NCI-H748 treated with DMSO at 0.1 percent for 48 hours (cell line): ENCODE data around the gene RHOC.
A peak's percentile ranks its signal among the peaks of the same experiment; 100 is the strongest.

Experiments used
- DNase-seq: peaks from one replicate; lab custom pipeline; 2025; lab: John Stamatoyannopoulos, UW

Gene RHOC

DNA sequence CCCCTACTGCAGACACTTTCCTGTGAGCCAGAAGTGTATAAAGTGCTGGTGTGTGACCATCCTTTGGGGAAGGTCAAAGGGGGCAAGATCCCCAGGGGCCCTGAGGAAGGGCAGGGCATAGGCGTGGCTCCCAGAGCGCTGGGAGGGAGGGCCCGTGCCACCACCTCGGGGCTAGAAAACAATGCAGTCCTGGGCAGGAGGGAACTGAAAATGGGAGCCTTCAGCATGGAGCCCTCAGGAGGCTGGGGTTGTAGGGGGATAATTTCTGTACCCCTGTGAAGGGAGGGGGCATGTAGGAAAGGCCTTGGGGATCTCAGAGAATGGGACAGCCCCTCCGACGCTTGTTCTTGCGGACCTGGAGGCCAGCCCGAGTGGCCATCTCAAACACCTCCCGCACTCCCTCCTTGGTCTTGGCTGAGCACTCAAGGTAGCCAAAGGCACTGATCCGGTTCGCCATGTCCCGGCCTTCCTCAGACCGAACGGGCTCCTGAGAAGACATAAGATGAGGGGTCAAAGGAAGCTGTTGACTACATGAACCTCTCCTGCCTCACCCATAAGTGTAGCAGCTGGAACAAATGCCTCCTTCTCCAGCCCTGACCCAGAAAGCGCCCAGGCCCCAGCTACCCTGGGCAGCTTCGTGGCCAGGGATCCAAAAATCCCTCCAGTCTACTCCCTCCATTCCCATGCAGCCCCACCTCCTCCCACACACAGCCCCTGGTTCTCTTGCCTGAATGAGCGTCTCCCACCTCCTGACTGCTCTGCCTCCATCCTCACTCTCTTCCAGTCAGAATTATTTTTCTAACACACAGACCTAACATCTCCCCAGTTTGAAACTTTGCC is 5.5 kb downstream of the RHOC start:
- no peak for DNase-seq

DNA sequence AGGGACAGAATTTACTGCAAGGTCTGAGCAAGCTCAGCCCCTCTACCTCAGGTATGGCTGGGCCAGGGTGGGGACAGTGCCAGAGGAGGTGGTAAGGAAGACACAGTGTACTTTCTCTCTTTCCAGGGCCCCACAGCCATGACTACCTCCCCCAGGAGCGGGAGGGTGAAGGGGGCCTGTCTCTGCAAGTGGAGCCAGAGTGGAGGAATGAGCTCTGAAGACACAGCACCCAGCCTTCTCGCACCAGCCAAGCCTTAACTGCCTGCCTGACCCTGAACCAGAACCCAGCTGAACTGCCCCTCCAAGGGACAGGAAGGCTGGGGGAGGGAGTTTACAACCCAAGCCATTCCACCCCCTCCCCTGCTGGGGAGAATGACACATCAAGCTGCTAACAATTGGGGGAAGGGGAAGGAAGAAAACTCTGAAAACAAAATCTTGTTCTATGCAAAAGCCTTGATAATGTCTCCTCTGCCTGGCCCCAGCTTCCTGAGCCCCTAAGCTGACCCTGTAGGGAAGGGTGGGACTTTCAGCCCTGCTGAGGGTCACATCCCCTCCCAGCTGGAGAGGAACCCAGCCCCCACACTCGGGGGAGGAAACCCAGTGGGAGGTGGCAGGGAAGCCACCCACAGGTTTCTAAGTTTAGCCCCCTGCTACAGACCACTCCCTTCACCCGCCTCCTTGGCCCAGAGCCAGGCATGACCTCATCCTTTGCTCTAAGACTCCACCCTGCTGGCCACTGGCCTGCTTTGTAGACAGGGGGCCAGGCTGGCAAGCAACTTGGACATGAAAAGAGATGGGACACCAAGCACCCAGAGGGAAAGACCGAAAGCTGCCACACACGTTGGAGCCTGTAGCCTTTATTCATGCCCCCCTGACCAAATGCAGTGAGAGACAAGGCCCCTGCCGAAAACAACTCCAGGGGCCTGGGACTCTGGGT is 6.4 kb downstream of the RHOC start:
- DNase-seq = peak; percentile 73

DNA sequence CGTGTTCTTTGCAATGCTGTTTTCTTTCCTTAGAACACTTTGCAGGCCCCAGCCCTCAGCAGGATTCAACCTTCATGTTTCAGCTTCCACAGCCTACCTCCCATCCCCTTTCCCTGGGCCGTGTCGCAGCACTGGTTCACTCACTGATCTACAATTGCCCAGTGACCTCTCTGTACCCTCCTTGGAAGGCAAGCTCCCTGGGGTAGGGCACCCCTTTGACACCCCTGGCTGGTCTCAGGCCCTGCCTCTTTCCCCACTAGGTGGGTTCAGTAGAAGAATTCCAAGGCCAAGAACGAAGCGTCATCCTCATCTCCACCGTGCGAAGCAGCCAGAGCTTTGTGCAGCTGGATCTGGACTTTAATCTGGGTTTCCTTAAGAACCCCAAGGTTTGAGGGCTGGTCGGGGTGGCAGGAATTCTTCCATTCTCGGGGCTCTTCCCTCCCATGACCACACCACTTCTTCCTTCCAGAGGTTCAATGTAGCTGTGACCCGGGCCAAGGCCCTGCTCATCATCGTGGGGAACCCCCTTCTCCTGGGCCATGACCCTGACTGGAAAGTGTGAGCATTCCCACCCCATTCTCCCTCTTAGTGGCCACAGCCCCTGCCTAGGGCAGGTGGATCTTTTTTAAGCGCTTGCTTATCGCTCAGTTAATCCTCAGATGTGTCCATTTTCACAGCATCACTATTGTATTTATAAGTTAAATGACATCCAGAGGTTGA is 7.3 kb downstream of the RHOC start:
- no peak for DNase-seq

GRCh38 chr1:112698366-112699310 is 8.3 kb downstream of the RHOC start:
- DNase-seq = no peak

DNA sequence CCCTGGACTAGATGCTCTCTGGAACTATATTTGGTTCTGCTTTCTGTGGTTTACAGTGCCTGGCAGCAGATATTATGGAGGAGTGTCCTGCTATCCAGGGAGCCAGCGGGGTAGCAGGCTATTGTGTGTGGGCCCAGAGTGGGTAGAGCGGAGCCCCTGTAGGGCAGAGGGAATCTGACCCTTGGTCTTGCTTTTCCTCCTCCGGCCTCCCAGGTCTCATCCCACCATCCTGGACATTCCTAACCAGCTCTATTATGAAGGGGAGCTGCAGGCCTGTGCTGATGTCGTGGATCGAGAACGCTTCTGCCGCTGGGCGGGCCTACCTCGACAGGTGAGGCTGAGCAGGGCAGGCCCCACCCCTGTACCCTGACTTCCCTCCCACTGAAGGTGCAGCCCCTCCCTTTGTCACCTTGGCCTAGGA is 9.1 kb downstream of the RHOC start:
- DNase-seq = no peak

DNA sequence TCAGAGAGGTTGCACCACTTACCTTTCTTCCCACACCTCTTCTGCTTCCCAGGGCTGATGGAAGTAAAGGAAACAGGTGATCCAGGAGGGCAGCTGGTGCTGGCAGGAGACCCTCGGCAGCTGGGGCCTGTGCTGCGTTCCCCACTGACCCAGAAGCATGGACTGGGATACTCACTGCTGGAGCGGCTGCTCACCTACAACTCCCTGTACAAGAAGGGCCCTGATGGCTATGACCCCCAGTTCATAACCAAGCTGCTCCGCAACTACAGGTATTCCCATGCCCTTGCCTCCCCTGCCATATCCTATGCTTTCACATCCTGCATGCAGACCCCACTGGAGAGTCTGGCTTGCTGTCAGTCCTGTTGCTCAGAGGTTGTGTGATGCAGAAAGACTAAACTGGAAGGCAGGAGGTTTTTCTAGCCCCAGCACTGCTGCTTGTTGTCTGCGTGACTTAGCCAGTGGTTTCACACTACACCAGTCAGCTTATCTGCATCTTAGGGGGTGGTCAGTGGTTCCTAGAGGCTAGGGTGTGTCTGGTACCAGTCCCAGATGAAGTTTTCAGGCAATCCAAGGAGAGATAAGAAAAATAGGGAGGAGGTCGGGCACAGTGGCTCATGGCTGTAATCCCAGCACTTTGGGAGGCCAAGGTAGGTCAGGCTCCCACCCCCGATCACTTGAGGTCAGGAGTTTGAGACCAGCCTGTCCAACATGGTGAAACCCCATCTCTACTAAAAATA is 10.2 kb downstream of the RHOC start:
- no peak for DNase-seq

GRCh38 chr1:112695276-112695675 is 11.7 kb downstream of the RHOC start:
- DNase-seq = no peak

GRCh38 chr1:112694363-112694929 is 12.5 kb downstream of the RHOC start:
- no peak for DNase-seq

- no peak for DNase-seq
Measured at GRCh38 chr1:112693821-112694220, 13.1 kb downstream of the RHOC start.

DNA sequence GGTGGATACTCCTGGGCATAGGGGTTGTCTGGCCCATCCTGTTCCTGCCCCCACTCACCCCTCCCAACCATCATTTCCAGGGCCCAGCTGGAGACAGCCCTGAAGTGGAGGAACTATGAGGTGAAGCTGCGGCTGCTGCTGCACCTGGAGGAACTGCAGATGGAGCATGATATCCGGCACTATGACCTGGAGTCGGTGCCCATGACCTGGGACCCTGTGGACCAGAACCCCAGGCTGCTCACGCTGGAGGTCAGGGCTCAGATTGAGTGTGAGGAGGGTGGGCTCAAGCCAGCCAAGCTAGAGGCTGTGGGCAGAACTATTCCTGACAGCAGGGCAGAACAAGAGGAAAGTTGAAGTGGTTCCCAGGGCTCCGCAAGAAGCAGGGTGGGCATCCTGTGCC is 14.2 kb downstream of the RHOC start:
- no peak for DNase-seq

DNA sequence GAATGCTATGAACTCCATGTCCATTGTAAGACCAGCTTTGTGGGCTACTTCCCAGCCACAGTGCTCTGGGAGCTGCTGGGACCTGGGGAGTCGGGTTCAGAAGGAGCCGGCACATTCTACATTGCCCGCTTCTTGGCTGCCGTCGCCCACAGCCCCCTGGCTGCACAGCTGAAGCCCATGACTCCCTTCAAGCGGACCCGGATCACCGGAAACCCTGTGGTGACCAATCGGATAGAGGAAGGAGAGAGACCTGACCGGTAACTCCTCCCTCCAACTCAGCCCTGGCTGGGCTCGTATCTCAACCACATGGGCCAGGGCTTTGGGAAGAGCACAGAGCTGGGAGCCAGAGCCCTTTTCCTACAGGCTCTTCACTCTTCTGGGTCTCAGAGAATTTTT is 17.1 kb downstream of the RHOC start:
- DNase-seq = no peak

DNA sequence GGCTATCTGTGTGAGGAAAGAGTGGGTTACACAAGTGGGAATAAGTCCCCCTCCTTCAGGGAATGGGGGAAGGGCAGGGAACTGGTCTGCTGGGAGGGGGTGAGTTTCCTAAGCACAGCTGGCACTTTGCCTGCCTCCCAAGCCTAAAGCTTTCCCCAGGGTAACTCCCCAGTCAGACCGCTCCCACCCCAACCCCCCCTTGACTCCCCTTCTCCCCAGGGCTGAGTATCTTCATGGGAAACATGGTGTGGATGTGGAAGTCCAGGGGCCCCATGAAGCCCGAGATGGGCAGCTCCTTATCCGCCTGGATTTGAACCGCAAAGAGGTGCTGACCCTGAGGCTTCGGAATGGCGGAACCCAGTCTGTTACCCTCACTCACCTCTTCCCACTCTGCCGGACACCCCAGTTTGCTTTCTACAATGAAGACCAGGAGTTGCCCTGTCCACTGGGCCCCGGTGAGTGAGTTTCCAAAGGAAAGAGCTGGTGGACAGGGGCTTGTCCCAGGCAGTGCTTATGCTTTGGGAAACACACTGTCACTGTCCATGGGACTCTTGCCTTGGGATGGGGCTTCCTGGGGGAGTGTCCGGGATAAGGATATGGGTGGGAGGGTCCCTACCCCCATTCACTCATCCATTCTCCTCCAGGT is 17.6 kb downstream of the RHOC start:
- DNase-seq = no peak

GRCh38 chr1:112688781-112689193 is 18.1 kb downstream of the RHOC start:
- no peak for DNase-seq

DNA sequence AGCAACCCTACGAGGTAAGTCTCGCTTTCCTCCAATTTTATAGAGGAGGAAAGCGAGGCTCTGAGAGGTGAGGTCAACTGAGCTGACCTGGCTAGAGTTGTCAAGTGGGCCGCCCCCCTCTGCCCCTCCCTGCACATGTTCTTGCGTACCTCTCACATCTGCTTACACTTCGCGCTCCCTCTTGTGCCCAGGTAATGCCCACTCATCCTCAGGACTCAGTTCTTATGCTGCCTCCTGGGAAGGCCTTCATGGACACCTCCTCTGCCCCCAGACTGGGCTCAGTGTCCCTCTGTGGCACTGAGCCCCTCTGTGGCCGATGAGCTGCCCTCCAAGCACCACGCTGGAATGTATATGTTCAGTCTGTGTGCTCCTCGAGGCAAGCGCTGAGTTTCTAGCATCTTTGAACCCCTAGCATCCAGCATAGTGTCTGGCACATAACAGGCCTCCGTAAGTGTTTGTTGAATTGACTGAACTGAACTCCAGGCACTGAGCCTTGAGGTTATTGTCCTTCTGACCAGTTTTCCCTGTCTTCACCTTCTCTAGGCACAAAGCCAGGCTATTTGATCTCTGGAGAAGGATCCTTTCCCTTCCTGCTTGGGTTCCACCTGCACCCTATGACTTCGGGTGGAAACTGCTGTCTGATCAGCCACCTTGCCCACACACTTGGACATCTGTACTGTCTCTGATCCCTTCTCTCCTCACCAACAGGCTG is 19.0 kb downstream of the RHOC start:
- no peak for DNase-seq

DNA sequence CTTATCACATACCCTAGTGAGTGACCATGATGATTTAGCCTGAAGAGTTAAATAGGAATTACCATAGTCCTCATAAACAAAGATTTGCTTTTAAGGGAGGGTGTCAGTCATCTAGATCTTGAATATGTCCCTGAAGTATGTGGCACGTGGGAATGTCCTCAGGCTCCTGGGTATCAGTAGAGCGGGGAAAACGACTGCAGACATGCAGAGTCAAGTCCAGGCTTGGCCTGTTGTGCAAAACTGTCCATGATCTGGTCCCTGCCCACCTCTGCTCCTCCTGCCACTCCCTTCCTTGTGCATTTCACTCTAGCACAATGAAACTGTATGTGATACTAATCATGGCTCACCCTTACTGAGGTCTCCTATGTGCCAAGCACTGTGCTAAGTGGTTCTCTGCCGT is 19.6 kb downstream of the RHOC start:
- no peak for DNase-seq

GRCh38 chr1:112686835-112687234 is 20.1 kb downstream of the RHOC start:
- DNase-seq = no peak

DNA sequence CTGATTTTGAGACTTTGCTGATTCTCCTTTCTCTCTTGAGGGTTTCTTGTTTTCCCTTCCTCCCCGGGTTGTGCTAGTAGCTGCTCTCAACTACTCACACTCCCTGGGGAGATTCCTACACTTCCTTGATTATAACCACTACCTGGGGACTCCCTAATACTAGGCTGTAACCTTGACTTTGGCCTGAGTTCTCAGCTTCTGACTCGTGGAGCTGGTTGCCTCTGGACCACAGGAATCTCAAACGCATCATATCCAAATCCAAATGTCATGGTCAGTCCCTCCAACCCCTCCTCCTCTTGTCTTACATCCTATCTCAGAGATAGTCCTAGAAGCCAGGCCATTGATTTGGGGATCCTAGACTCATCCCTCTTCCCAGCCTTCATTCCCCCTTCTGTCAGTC is 20.5 kb downstream of the RHOC start:
- DNase-seq = no peak

GRCh38 chr1:112685913-112686312 is 21.0 kb downstream of the RHOC start:
- no peak for DNase-seq

DNA sequence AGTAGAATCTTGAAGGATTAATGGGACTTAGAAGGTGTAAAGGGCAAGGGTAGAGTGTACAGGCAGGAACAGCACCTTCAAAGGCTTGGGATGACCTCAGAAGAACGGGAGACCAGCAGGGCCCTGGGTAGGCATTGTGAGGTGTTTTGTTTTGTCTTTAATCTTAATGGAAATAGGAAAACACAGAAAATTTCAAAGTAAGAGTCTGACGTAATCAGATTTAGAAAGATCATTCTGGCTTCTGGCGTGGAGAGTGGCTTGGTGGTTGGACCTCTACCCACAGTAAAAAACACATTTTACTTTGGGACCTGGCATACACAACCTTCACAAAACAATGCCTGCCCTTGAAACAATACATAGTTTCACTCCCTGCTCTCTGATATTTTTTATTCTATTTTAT is 28.3 kb downstream of the RHOC start:
- no peak for DNase-seq
